ENCODE results near the gene GPR84. TPM values are rescaled to one million over a fixed set of nuclear protein-coding genes. Genes with fewer than 3 reads are reported as not detected.

Gene GPR84
- total and polyA plus RNA-seq, 9 of the 15 experiments (the other 6 are each of a cell fraction or from before 2014, with no cell fraction given): 0.07 to 0.18 (median 0.11) TPM; not detected in 5

- TF ChIP-seq ZBTB40 (IDR thresholded peaks at IDR 0.05): no peak
- no peak for TF ChIP-seq ZBTB40 (CRISPR knock-in tag; IDR thresholded peaks at IDR 0.05)
- no peak for TF ChIP-seq RBM25 (IDR thresholded peaks at IDR 0.05; ENCODE audit: low read depth, low read length, severe bottlenecking)
- TF ChIP-seq MGA (IDR thresholded peaks at IDR 0.05): no peak
- no peak for TF ChIP-seq FOXJ2 (tag; IDR thresholded peaks at IDR 0.05)
- TF ChIP-seq CREB1 (IDR thresholded peaks at IDR 0.05): no peak
- no peak for TF ChIP-seq CREB1 (CRISPR knock-in tag; IDR thresholded peaks at IDR 0.05)
- no peak for TF ChIP-seq TRIM28 (IDR thresholded peaks at IDR 0.05)
Measured at GRCh38 chr12:54389607-54390175, 25.4 kb upstream of the GPR84 start (continued).

Data from K562 (cell line).